Measurements from ENCODE around the gene F12. TPM values are rescaled to one million over a fixed set of nuclear protein-coding genes. Genes with fewer than 3 reads are reported as not detected.

Gene F12
- total and polyA plus RNA-seq, 2 of the 8 experiments (the other 6 are each of a cell fraction or from before 2014, with no cell fraction given), result 6.5 to 7.8 TPM

- Histone ChIP-seq H4K20me1 (replicated peaks in 1 of 2; ENCODE audit: control insufficient read depth in 1 of 2, insufficient read depth in 2 of 2, low read length in 2 of 2) (peaks cover 15 to 20% of the 10 kb centered on the region in 2 experiments), H2AK5ac (ENCODE audit: low read depth, low read length) (peak within 1 kb of the TSS; percentile 90), H3K27me3 (replicated peaks in 1 of 4; ENCODE audit: control insufficient read depth in 3 of 4, extremely low read depth in 1 of 4, insufficient read depth in 3 of 4, low read length in 3 of 4) (no peaks in the 10 kb centered on the region), H4K5ac (ENCODE audit: insufficient read length, low read depth, low read length) (peak within 1 kb of the TSS; percentile 88), H2BK5ac (ENCODE audit: low read depth, low read length) (peak within 1 kb of the TSS; percentile 91), H3K56ac (replicated peaks; ENCODE audit: insufficient read length, low read depth, low read length) (peak within 1 kb of the TSS; percentile 83), H3K4me2 (ENCODE audit: insufficient read depth in 1 of 2, low read depth in 2 of 2, low read length in 2 of 2) (peak within 1 kb of the TSS; percentile 81 to 94), H3K14ac (ENCODE audit: insufficient read length) (peak within 1 kb of the TSS; percentile 13), H3K18ac (ENCODE audit: extremely low read depth, low read length) (peak within 1 kb of the TSS; percentile 90), H4K8ac (ENCODE audit: extremely low read depth, insufficient read depth, low read length) (peak within 1 kb of the TSS; percentile 93), H3K9ac (replicated peaks in 1 of 4; ENCODE audit: extremely low read depth in 1 of 4, low read depth in 3 of 4, low read length in 3 of 4) (peak within 1 kb of the TSS; percentile 86 to 98 (median 92)), H3K4me3 (ENCODE audit: extremely low read depth in 1 of 4, insufficient read depth in 2 of 4, low read depth in 3 of 4, low read length in 4 of 4) (peak within 1 kb of the TSS; percentile 55 to 95 (median 80)), H3K4me1 (replicated peaks in 1 of 4; ENCODE audit: control insufficient read depth in 3 of 4, insufficient read depth in 4 of 4, low read length in 3 of 4) (peaks cover 4 to 14% (median 9%) of the 10 kb centered on the region in 4 experiments; a peak in 6 of 7 replicates), H2BK12ac (ENCODE audit: low read depth, low read length) (peak within 1 kb of the TSS; percentile 84), H2AFZ (ENCODE audit: low read length) (no peak within 1 kb of the TSS), H3K23ac (ENCODE audit: insufficient read length) (no peak within 1 kb of the TSS), H3K79me2 (ENCODE audit: control insufficient read depth in 1 of 2, insufficient read depth in 2 of 2, low read length in 2 of 2) (peaks cover 0 to 26% of the 10 kb centered on the region in 2 experiments; a peak in 2 of 4 replicates), H3K4ac (replicated peaks; ENCODE audit: insufficient read length, low read depth, low read length) (peak within 1 kb of the TSS; percentile 64), H2BK120ac (replicated peaks; ENCODE audit: low read depth, low read length) (peak within 1 kb of the TSS; percentile 29), H4K91ac (replicated peaks; ENCODE audit: insufficient read length, low read length) (peak within 1 kb of the TSS; percentile 90), H3K9me3 (ENCODE audit: insufficient read depth in 2 of 2, low read depth in 1 of 2, low read length in 1 of 2) (no peaks in the 10 kb centered on the region), H3K27ac (ENCODE audit: low read depth, low read length) (peak within 1 kb of the TSS; percentile 88), H3K79me1 (ENCODE audit: low read depth, low read length) (peaks cover 16% of the 10 kb centered on the region), H2BK15ac (ENCODE audit: low read length) (peak within 1 kb of the TSS; percentile 88), H3K36me3 (ENCODE audit: control insufficient read depth in 2 of 4, insufficient read depth in 4 of 4, low read length in 3 of 4) (peaks cover 0 to 6% (median 4%) of the 10 kb centered on the region in 4 experiments; a peak in 3 of 8 replicates), H2BK20ac (ENCODE audit: low read length) (peak within 1 kb of the TSS; percentile 80; the same call in 1 of the 2 replicates), H3K23me2 (ENCODE audit: low read depth, low read length) (peaks cover 10% of the 10 kb centered on the region)
- TF ChIP-seq POLR2A (IDR thresholded peaks at IDR 0.05; ENCODE audit: control extremely low read depth in 1 of 2, low read depth in 2 of 2, low read length in 2 of 2) (0 out of 3 replicates have a peak, but pooled peaks of 1 of the 2 experiments have one; percentile 36), ZNF274 (IDR thresholded peaks at IDR 0.05; ENCODE audit: borderline replicate concordance, extremely low read depth, low read length) (no peak), GABPA (IDR thresholded peaks at IDR 0.05; ENCODE audit: borderline replicate concordance, insufficient read depth, low read length) (peak; percentile 26; the same call in 1 of the 2 replicates), KDM4A (IDR thresholded peaks at IDR 0.05; ENCODE audit: low read depth, low read length, severe bottlenecking) (peak; percentile 64), SIN3A (conservative IDR thresholded peaks at IDR 0.05 in 1 of 2, IDR thresholded peaks at IDR 0.05 in 1 of 2; ENCODE audit: low read depth in 1 of 2, low read length in 2 of 2) (no peak), PHF8 (conservative IDR thresholded peaks at IDR 0.05; ENCODE audit: low read depth, low read length) (peak; percentile 77), TEAD4 (IDR thresholded peaks at IDR 0.05; ENCODE audit: low read depth, low read length) (no peak), ASH2L (IDR thresholded peaks at IDR 0.05; ENCODE audit: low read length) (peak; percentile 38)
- no peak for DNase-seq (ENCODE audit: low read depth in 1 of 2, low spot score in 2 of 2)
- 1% methylated on average over 35 of the region's 82 CpGs; no CpG with 5 or more reads in 1 of the 2 experiments for WGBS, 2 experiments (ENCODE audit: extremely low coverage in 1 of 2, insufficient coverage in 1 of 2, insufficient read length in 1 of 2, insufficient replicate concordance in 2 of 2, low coverage in 1 of 2, low lambda C conversion rate in 2 of 2, missing lambda C conversion rate in 1 of 2)
- ChIA-PET CTCF (ENCODE audit: partially characterized antibody) (interaction anchor here (0.7 to 7.1 kb wide), 15 partner anchors 11 to 621 kb away, joined by 3 to 57 read pairs (median 5); partner anchors contain the start of gene PFN3), POLR2A (ENCODE audit: partially characterized antibody) (interaction anchor here (0.7 to 24.2 kb wide), 17 partner anchors 10 to 90 kb away, joined by 3 to 460 read pairs (median 5); partner anchors contain the start of genes DDX41, LMAN2, PDLIM7 and PRR7)
- no peak for FAIRE-seq
Observed at GRCh38 chr5:177426566-177427210, 17.3 kb upstream of the F12 start, which contains the start of gene GRK6. Gene GRK6, plus strand, starts transcription at chr5:177426676. Its CDS starts 170 bp downstream, at chr5:177426846.
